Measurements from ENCODE around the gene PCK1. TPM values are rescaled to one million over a fixed set of nuclear protein-coding genes. Genes with fewer than 3 reads are reported as not detected.

PCK1 gene
- total RNA-seq, 2 experiments from 2014 or later, result not detected

DNA sequence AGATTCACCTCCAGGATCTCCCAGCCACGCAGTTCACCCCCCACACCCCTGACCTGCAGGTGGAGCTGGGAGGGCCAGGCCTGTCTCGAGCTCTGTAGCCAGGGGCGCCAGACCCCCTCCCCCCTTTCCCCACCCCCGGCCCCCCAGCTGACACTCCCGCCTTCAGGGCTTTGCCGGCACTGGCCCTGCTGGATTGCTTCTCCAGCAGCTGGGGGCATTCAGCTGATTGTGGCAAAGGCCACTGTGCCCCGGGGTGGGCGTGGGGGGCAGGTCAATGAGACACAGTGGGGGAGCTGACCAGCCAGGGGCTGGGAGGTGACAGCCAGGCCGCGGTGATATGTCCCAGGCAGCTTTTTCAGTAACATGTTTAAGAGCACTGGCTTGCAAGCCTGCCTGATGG, 37.1 kb downstream of the PCK1 start:
- peaks cover 5% of the 10 kb centered on the region for H3K27me3 Mint-ChIP-seq
- ChIA-PET CTCF (interaction anchor here (1.0 to 2.9 kb wide), 7 partner anchors 14 to 488 kb away, joined by 3 to 27 read pairs (median 3); partner anchors contain the start of gene ZBP1), POLR2A (no interaction called here)
- H3K36me3 Mint-ChIP-seq, result no peaks in the 10 kb centered on the region
- peaks cover 2% of the 10 kb centered on the region for H3K4me1 Mint-ChIP-seq (ENCODE audit: low read depth)
- H3K27ac Mint-ChIP-seq, result no peak overlapping the region
- DNase-seq, result no peak
- intact Hi-C loops (cut with micrococcal nuclease), result loop anchor here (5.0 to 10.0 kb wide), 2 partner anchors 213 to 609 kb away; no protein-coding TSS in a partner anchor
- no peaks in the 10 kb centered on the region for H3K9me3 Mint-ChIP-seq
- H3K4me3 Mint-ChIP-seq, result no peak overlapping the region

DNA sequence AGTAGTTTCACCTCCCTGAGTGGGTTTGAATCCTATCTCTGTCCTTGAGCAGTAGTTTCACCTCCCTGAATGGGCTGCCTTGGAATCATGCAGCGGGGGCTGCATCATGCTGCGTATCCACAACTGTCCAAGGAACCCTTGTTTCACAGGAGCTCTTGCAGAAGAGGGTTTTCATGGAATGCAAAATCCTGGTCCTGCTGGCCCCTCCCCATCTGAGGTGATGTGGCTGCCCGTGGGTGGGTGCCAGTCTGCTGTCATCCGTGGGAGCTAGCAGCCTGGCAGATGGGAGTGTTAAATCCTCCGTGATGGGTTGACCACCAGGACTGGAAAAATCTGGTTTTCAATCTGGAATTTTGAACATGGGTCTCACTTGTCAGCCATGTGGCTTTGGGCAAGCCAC, 37.6 kb downstream of the PCK1 start:
- H3K9me3 Mint-ChIP-seq, result no peaks in the 10 kb centered on the region
- DNase-seq, result no peak
- no peak overlapping the region for H3K4me3 Mint-ChIP-seq
- no peaks in the 10 kb centered on the region for H3K36me3 Mint-ChIP-seq
- no peak overlapping the region for H3K27ac Mint-ChIP-seq
- POLR2A ChIA-PET, result no interaction called here
- H3K27me3 Mint-ChIP-seq, result peaks cover 5% of the 10 kb centered on the region
- H3K4me1 Mint-ChIP-seq (ENCODE audit: low read depth), result peaks cover 2% of the 10 kb centered on the region
- CTCF ChIA-PET, result interaction anchor here (1.2 to 1.6 kb wide), 4 partner anchors 13 to 488 kb away, joined by 3 to 8 read pairs (median 3); no protein-coding TSS in a partner anchor
- intact Hi-C loops (cut with micrococcal nuclease), result loop anchor here (5.0 to 10.0 kb wide), 2 partner anchors 214 to 609 kb away; no protein-coding TSS in a partner anchor

DNA sequence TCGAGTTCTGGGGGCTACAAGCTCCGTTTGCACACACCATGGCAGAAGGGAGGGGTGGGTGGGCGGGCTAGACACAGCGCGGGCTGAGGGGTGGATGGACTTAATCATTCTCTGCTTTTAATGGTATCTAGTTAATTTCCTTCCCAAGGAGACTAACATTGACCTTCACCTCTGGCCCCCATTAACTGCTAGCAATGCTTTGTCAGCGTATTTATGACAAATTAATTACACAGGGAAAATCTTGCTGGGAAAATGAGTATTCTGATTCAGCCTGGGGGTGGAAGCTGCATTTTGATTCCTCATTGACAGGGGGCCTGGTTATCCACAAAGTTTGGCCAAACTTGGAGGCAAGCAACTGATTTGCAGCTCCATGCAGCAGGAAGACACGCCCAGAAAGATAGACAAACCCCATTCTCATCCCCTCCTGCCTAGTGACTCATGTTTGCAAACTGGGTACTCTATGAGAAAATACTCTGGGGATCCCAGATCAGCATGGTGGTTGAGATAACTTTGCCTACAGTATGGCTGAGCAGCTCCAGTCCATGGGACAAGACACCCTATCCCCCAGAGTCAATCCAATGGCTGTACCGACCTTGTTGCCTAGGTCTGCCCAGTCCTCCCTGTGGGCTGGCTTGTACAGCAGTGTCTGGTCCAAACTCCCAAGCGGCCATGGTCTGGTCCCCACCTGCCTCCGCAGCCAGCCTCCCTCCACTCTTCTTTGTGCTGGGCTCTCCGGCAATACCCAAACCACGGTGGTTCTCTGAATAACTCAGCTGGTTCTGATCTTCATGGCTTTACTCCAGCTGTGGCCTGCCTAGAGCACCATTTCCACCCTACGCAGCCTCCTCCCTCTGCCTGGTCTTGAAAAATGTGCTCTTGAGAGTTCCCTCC, 39.7 kb downstream of the PCK1 start:
- ChIA-PET POLR2A (interaction anchor here (1.0 kb wide), 1 partner anchor 19 kb away, joined by 3 read pairs; no protein-coding TSS in a partner anchor), CTCF (interaction anchor here (0.7 to 1.4 kb wide), 4 partner anchors 22 to 579 kb away, joined by 3 to 6 read pairs (median 5); no protein-coding TSS in a partner anchor)
- Mint-ChIP-seq H3K4me1 (ENCODE audit: low read depth) (peaks cover 16% of the 10 kb centered on the region), H3K27me3 (no peaks in the 10 kb centered on the region), H3K4me3 (no peak overlapping the region), H3K36me3 (no peaks in the 10 kb centered on the region), H3K27ac (no peak overlapping the region), H3K9me3 (no peaks in the 10 kb centered on the region)
- peak; percentile 43 for DNase-seq
- intact Hi-C loops (cut with micrococcal nuclease), result no loop called here

DNA sequence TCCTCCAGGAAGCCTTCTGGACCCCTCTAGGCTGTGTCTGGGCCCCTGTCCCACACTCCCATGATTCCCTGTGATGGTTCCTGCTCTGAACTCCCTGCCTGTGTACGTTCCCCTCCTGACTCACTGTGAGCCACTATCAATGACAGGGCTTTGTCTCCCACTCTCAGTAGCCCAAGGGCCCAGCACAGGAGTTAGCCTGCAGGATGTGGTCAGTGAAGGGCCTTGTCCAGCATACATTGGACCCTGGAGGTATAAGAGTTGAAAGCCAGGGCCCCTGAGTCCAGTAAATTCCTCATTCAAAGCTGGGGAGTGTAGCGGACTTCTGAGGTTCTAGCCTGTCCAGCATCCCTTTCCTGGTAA, 40.3 kb downstream of the PCK1 start:
- Mint-ChIP-seq H3K27ac (no peak overlapping the region), H3K27me3 (no peaks in the 10 kb centered on the region), H3K4me3 (no peak overlapping the region), H3K36me3 (no peaks in the 10 kb centered on the region), H3K4me1 (ENCODE audit: low read depth) (peaks cover 20% of the 10 kb centered on the region), H3K9me3 (no peaks in the 10 kb centered on the region)
- POLR2A ChIA-PET, result interaction anchor here (1.0 kb wide), 1 partner anchor 18 kb away, joined by 3 read pairs; no protein-coding TSS in a partner anchor
- CTCF ChIA-PET, result interaction anchor here (1.0 to 1.4 kb wide), 5 partner anchors 15 to 578 kb away, joined by 3 to 6 read pairs (median 4); no protein-coding TSS in a partner anchor
- intact Hi-C loops (cut with micrococcal nuclease), result no loop called here
- no peak for DNase-seq

- CTCF ChIA-PET, result interaction anchor here (1.0 to 1.4 kb wide), 6 partner anchors 15 to 578 kb away, joined by 3 to 6 read pairs (median 4); no protein-coding TSS in a partner anchor
- peaks cover 21% of the 10 kb centered on the region for H3K4me1 Mint-ChIP-seq (ENCODE audit: low read depth)
- H3K27me3 Mint-ChIP-seq, result no peaks in the 10 kb centered on the region
- no peak overlapping the region for H3K4me3 Mint-ChIP-seq
- POLR2A ChIA-PET, result interaction anchor here (1.0 kb wide), 1 partner anchor 18 kb away, joined by 3 read pairs; no protein-coding TSS in a partner anchor
- no peak for DNase-seq
- no peaks in the 10 kb centered on the region for H3K9me3 Mint-ChIP-seq
- H3K27ac Mint-ChIP-seq, result no peak overlapping the region
- intact Hi-C loops (cut with micrococcal nuclease), result no loop called here
- H3K36me3 Mint-ChIP-seq, result no peaks in the 10 kb centered on the region
These were observed 40.8 kb downstream of the PCK1 start for GRCh38 chr20:57601737-57602136.

DNA sequence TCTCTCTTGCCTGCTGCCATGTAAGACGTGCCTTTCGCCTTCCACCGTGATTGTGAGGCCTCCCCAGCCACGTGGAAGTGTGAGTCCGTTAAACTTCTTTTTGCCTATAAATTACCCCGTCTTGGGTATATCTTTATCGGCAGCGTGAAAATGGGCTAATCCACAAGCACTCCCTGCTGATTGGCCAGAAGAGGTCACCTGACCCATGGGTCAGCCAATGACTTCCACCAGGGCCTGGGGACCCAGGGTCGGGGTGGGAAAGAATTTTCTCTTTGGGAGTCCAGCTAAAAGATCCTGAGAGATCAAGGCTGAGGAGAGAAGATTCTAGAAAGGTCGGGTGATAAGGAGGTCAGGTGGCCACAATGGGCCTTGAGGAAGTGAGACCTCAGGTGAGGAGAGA, 42.2 kb downstream of the PCK1 start:
- ChIA-PET POLR2A (no interaction called here), CTCF (no interaction called here)
- no peaks in the 10 kb centered on the region for H3K9me3 Mint-ChIP-seq
- no peak overlapping the region for H3K4me3 Mint-ChIP-seq
- no peak overlapping the region for H3K27ac Mint-ChIP-seq
- H3K36me3 Mint-ChIP-seq, result no peaks in the 10 kb centered on the region
- intact Hi-C loops (cut with micrococcal nuclease), result no loop called here
- peaks cover 21% of the 10 kb centered on the region for H3K4me1 Mint-ChIP-seq (ENCODE audit: low read depth)
- DNase-seq, result no peak
- no peaks in the 10 kb centered on the region for H3K27me3 Mint-ChIP-seq

DNA sequence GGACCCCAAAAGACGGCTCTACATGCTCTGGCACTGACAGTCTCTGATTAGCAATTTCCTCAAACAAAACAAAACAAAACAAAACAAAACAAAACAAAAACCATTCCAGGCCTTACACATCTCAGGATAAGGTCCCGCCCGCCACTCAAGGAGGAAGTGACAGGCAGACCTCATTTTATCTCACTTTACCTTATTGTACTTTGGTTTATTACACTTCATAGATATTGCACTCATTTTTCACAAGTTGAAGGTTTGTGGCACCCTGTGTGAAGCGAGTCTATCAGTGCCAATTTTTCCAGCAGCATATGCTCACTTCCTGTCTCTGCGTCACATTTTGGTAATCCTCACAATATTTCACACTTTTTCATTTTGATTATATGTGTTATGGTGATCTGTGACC, 44.1 kb downstream of the PCK1 start:
- Mint-ChIP-seq H3K27ac (peak overlapping the region; percentile 50), H3K36me3 (peaks cover 3% of the 10 kb centered on the region), H3K9me3 (no peaks in the 10 kb centered on the region), H3K4me3 (no peak overlapping the region), H3K27me3 (no peaks in the 10 kb centered on the region), H3K4me1 (ENCODE audit: low read depth) (peaks cover 21% of the 10 kb centered on the region)
- CTCF ChIA-PET, result no interaction called here
- intact Hi-C loops (cut with micrococcal nuclease), result loop anchor here (2.0 kb wide), 1 partner anchor 14 kb away; no protein-coding TSS in a partner anchor
- POLR2A ChIA-PET, result interaction anchor here (1.2 kb wide), 1 partner anchor 14 kb away, joined by 3 read pairs; no protein-coding TSS in a partner anchor
- DNase-seq, result no peak

DNA sequence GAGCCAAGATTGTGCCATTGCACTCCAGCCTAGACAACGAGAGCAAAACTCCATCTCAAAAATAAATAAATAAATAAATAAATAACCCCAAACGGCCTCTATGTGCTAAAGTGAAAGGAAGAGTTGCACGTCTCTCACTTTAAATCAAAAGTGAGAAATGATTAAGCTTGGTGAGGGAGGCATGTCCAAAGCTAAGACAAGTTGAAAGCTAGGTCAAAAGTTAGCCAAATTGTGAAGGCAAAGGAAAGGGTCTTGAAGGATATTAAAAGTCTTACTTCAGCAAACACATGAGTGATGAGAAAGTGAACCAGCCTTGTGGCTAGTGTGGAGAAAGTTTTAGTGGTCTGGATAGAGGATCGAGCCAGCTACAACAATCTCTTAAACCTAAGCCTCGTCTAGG, 45.0 kb downstream of the PCK1 start:
- Mint-ChIP-seq H3K4me3 (no peak overlapping the region), H3K27ac (no peak overlapping the region), H3K36me3 (peaks cover 6% of the 10 kb centered on the region), H3K4me1 (ENCODE audit: low read depth) (peaks cover 21% of the 10 kb centered on the region), H3K9me3 (no peaks in the 10 kb centered on the region), H3K27me3 (no peaks in the 10 kb centered on the region)
- POLR2A ChIA-PET, result no interaction called here
- no peak for DNase-seq
- intact Hi-C loops (cut with micrococcal nuclease), result loop anchor here (2.0 kb wide), 1 partner anchor 13 kb away; no protein-coding TSS in a partner anchor
- CTCF ChIA-PET, result interaction anchor here (0.6 to 1.9 kb wide), 6 partner anchors 11 to 603 kb away, joined by 3 to 16 read pairs (median 4); partner anchors contain the start of gene ZBP1

DNA sequence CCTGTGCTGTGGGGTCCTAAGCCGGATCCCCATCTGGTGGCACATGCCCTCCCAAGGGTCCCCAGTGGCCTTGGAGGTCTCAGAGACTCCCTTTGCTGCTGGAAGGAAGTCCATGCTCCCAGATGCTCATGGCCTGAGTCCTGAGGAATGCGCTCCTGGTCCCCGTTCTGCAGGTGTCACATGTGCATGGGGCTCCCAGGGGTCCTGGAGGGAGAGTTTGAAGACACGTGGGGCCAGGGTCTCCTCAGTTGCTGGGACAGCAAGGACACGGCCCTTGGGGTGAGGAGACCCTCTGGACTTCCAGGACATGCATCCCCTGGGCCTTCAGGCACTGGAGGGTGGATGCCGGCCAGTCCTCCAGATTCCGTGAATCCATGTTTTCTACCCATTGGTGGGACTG, 47.6 kb downstream of the PCK1 start:
- ChIA-PET POLR2A (no interaction called here), CTCF (interaction anchor here (0.7 kb wide), 1 partner anchor 613 kb away, joined by 3 read pairs; no protein-coding TSS in a partner anchor)
- DNase-seq, result no peak
- no peak overlapping the region for H3K27ac Mint-ChIP-seq
- H3K4me1 Mint-ChIP-seq (ENCODE audit: low read depth), result peaks cover 19% of the 10 kb centered on the region
- H3K36me3 Mint-ChIP-seq, result peaks cover 9% of the 10 kb centered on the region
- no peaks in the 10 kb centered on the region for H3K9me3 Mint-ChIP-seq
- H3K4me3 Mint-ChIP-seq, result no peak overlapping the region
- no peaks in the 10 kb centered on the region for H3K27me3 Mint-ChIP-seq
- intact Hi-C loops (cut with micrococcal nuclease), result no loop called here

- Mint-ChIP-seq H3K27me3 (no peaks in the 10 kb centered on the region), H3K27ac (no peak overlapping the region), H3K4me1 (ENCODE audit: low read depth) (peaks cover 18% of the 10 kb centered on the region), H3K9me3 (no peaks in the 10 kb centered on the region), H3K4me3 (no peak overlapping the region), H3K36me3 (peaks cover 11% of the 10 kb centered on the region)
- no peak for DNase-seq
- ChIA-PET CTCF (no interaction called here), POLR2A (no interaction called here)
- intact Hi-C loops (cut with micrococcal nuclease), result no loop called here
These were observed 48.4 kb downstream of the PCK1 start for GRCh38 chr20:57609086-57609841.

DNA sequence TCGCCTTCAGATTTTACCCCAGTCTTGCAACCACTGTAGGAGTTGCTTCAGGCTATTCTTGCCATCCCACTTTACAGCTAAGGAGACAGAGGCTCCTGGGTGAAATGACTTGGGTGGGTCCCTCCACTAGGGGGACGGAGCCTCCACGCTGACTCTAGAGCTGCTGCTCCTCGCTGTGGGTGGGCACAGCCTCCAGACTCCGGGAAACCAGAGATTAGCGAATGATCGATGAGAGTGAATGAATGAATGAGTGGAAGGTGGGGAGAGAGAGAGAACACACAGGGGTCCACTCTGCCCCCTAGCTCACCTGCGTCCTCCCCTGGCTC, 48.9 kb downstream of the PCK1 start:
- Mint-ChIP-seq H3K4me3 (no peak overlapping the region), H3K27me3 (no peaks in the 10 kb centered on the region), H3K9me3 (no peaks in the 10 kb centered on the region), H3K27ac (no peak overlapping the region), H3K36me3 (peaks cover 13% of the 10 kb centered on the region), H3K4me1 (ENCODE audit: low read depth) (peaks cover 12% of the 10 kb centered on the region)
- CTCF ChIA-PET, result no interaction called here
- intact Hi-C loops (cut with micrococcal nuclease), result no loop called here
- POLR2A ChIA-PET, result no interaction called here
- DNase-seq, result no peak
